Ascending aorta (tissue), 2 donors: ENCODE results near the gene IL27RA. TPM values are rescaled to one million over a fixed set of nuclear protein-coding genes. Genes with fewer than 3 reads are reported as not detected.

Source experiments
- DNase-seq, 2 donors: peaks; one replicate each; pipeline ENCODE4 v3.0.0-alpha.2; 2019; ENCODE audit warnings: low spot score in 2 of 2
- H3K27ac ChIP-seq, 2 donors: fragments of 200-600 bp; sonication (generic); one replicate each; pipeline ENCODE4 v1.5.1; 2016 to 2017; ENCODE audit warnings: mild to moderate bottlenecking in 1 of 2
- H3K27me3 ChIP-seq: fragments of 200-600 bp; sonication (generic); one replicate; pipeline ENCODE4 v1.5.1; 2017
- H3K36me3 ChIP-seq, 2 donors: fragments of 200-600 bp; sonication (generic); one replicate each; pipeline ENCODE4 v1.5.1; 2016
- H3K4me1 ChIP-seq, 2 donors: fragments of 200-600 bp; sonication (generic); one replicate each; pipeline ENCODE4 v1.5.1; 2016 to 2017; ENCODE audit warnings: mild to moderate bottlenecking in 1 of 2
- H3K4me3 ChIP-seq, 2 donors: fragments of 200-600 bp; sonication (generic); one replicate each; pipeline ENCODE4 v1.5.1; 2016 to 2017; ENCODE audit warnings: mild to moderate bottlenecking in 1 of 2
- H3K9me3 ChIP-seq, 2 donors: fragments of 200-600 bp; sonication (generic); one replicate each; pipeline ENCODE4 v1.5.1; 2016
- intact Hi-C: fragments of 100-400 bp; cut with DNase I; formaldehyde crosslinking; loops from one replicate; pipeline ENCODE4 v1.15.1; 2023
- total RNA-seq: library from RNA; depleted of rRNA; stranded (reverse); fragments of >200 nt; gene quantifications from one replicate; pipeline ENCODE4 v1.1.0, GENCODE V29; 2016
- TF ChIP-seq, protein P1 (sequence below), 3 experiments: fragments of 200-600 bp in 2 of 3; fragments of 450-650 bp in 1 of 3; sonication (generic) in 2 of 3; IDR thresholded peaks; one replicate each; pipeline ENCODE4 v1.5.1; 2016 to 2019; ENCODE audit warnings: antibody characterized with exemption in 3 of 3, mild to moderate bottlenecking in 1 of 3, moderate library complexity in 1 of 3

Gene IL27RA
- total RNA-seq, 1 donor from 2014 or later, result 4.2 TPM

DNA sequence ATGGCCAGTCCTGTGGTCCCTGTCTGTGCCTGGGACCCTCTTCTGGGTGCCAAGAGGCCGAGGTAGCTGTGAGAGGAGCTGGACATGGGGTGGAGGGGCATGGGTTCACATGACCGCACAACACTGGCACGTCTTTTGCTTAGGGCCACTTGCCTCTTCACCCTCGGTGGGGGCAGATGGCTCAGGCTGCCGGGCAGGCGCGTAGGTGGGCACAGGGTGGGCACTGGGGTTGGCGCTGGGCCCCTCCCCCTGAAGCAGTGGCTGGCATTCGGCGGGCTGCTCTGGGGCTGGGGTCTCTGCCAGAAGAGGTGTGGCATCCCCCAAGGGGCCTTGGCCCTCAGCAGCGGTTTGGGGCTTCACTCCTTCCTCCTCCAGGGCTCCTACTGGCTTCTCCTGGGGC is 21.9 kb downstream of the IL27RA start:
- TF ChIP-seq, protein P1, sequence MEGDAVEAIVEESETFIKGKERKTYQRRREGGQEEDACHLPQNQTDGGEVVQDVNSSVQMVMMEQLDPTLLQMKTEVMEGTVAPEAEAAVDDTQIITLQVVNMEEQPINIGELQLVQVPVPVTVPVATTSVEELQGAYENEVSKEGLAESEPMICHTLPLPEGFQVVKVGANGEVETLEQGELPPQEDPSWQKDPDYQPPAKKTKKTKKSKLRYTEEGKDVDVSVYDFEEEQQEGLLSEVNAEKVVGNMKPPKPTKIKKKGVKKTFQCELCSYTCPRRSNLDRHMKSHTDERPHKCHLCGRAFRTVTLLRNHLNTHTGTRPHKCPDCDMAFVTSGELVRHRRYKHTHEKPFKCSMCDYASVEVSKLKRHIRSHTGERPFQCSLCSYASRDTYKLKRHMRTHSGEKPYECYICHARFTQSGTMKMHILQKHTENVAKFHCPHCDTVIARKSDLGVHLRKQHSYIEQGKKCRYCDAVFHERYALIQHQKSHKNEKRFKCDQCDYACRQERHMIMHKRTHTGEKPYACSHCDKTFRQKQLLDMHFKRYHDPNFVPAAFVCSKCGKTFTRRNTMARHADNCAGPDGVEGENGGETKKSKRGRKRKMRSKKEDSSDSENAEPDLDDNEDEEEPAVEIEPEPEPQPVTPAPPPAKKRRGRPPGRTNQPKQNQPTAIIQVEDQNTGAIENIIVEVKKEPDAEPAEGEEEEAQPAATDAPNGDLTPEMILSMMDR (IDR thresholded peaks at IDR 0.05), result no peak
- H3K4me1 ChIP-seq, result peaks cover 0 to 5% of the 10 kb centered on the region in 2 donors
- H3K27me3 ChIP-seq, result no peaks in the 10 kb centered on the region
- H3K27ac ChIP-seq, result no peak overlapping the region
- H3K9me3 ChIP-seq, result no peaks in the 10 kb centered on the region
- H3K36me3 ChIP-seq, result no peaks in the 10 kb centered on the region
- no peak overlapping the region for H3K4me3 ChIP-seq
- no peak for DNase-seq
- intact Hi-C loops, result no loop called here

DNA sequence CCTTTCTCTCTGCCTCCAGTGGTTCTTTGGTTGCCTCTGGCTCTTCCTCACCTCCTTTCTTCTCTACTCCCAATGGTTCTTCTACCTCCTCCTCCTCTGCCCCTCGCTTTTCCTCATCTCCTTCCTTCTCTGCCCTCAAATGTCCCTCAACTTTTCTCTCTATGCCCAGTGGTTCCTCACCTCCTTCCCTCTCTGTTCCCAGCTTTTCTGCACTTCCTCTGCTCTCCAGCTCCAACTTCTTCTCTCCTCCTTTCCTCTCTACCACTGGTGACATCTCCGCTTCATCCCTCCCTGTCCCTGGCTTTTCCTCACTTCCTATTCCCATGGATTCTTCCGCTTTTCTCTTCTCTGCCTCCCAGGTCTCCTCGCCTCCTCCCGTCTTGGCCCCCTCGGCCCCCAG is 22.5 kb downstream of the IL27RA start:
- Histone ChIP-seq H3K9me3 (no peaks in the 10 kb centered on the region), H3K36me3 (no peaks in the 10 kb centered on the region), H3K27ac (no peak overlapping the region), H3K27me3 (no peaks in the 10 kb centered on the region), H3K4me1 (peaks cover 0 to 5% of the 10 kb centered on the region in 2 donors), H3K4me3 (no peak overlapping the region)
- DNase-seq, result no peak
- TF ChIP-seq, protein P1 (IDR thresholded peaks at IDR 0.05), result no peak
- intact Hi-C loops, result no loop called here

DNA sequence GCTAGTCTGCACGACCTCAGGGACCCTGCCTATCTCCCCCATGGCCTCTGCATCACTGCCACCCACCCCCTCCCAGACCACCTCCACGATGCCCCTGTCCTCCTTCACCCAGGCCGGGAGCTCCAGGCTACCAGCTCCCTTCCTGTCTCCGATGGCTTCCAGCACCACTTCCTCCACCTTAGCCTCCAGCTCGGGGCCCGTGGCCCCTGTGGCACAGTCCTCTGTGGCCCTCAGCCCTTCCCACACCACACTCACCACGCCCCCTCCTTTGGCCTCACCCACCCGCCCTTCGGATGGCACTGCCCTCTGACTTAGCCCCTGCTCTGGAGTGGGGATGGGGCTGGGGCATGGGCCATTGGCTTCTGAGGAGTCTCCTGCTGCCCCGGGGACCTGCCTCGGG is 23.2 kb downstream of the IL27RA start:
- no peak for DNase-seq
- Histone ChIP-seq H3K36me3 (no peaks in the 10 kb centered on the region), H3K4me1 (peaks cover 0 to 5% of the 10 kb centered on the region in 2 donors), H3K27ac (no peak overlapping the region), H3K27me3 (no peaks in the 10 kb centered on the region), H3K4me3 (no peak overlapping the region), H3K9me3 (no peaks in the 10 kb centered on the region)
- intact Hi-C loops, result no loop called here
- TF ChIP-seq, protein P1 (IDR thresholded peaks at IDR 0.05), result no peak

DNA sequence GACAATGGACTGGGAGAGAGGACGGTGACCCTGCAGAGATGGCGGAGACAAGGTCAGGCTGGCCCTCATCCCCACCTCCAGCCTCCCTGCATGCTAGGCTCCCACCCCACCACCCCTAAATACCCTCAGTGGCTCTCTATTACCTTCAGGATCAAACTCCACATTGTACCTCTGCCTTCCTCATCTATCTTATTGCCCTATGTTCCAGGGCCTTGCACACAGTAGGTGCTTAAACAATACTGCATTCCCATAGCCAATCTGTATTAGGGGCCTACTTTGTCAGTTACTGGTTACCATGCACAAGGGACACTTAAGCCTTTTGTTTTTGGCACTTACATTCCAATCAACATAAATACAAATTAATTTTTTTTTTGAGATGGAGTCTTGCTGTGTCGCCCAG is 23.8 kb downstream of the IL27RA start:
- TF ChIP-seq, protein P1 (IDR thresholded peaks at IDR 0.05), result no peak
- Histone ChIP-seq H3K36me3 (no peaks in the 10 kb centered on the region), H3K27me3 (no peaks in the 10 kb centered on the region), H3K27ac (no peak overlapping the region), H3K4me3 (no peak overlapping the region), H3K9me3 (no peaks in the 10 kb centered on the region), H3K4me1 (peaks cover 0 to 5% of the 10 kb centered on the region in 2 donors)
- DNase-seq, result no peak
- intact Hi-C loops, result no loop called here

DNA sequence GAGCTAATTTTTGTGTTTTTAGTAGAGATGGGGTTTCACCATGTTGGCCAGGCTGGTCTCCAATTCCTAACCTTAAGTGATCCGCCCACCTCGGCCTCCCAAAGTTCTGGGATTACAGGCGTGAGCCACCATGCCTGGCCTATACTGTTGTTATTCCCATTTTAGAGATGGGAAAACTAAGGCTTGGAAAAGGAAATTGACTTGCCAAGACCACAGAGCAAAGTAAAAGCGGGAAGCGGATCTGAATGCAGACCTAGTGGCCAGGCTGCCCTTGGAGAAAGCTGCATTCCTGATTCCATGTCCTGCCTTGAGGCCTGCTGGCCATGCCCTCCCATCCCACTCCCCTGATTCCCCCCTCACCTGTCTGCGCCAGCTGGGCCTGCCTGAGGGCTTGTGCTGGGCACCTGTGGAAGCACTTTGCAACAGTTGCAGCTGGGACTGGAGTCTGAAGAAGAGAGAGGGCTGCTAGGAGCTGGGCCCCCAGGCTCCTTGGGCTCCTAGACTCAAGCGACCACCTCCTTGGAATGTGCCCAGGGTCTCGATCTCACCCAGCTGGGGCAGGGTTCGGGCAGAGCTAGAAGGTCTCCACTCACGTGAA is 24.6 kb downstream of the IL27RA start:
- H3K4me3 ChIP-seq, result no peak overlapping the region

More for the DNA sequence above, 24.6 kb downstream of the IL27RA start:
- intact Hi-C loops, result no loop called here
- TF ChIP-seq, protein P1 (IDR thresholded peaks at IDR 0.05), result no peak
- no peak for DNase-seq
- Histone ChIP-seq H3K27me3 (no peaks in the 10 kb centered on the region), H3K9me3 (no peaks in the 10 kb centered on the region), H3K27ac (no peak overlapping the region), H3K36me3 (no peaks in the 10 kb centered on the region), H3K4me1 (peaks cover 0 to 5% of the 10 kb centered on the region in 2 donors)
